ENCODE results near the gene TRIM41. TPM values are rescaled to one million over a fixed set of nuclear protein-coding genes. Genes with fewer than 3 reads are reported as not detected.
"Not testable (repeated sequence)": the region's sequence is repeated elsewhere in the genome, so short reads cannot be mapped to it uniquely, and the experiment has no call there.

The TRIM41 gene
- total and polyA plus RNA-seq, 12 donors: 13.3 to 56.2 (median 19.6) TPM

GRCh38 chr5:181271081-181271480 lies 48.0 kb downstream of the TRIM41 start:
- TF ChIP-seq, protein P1, sequence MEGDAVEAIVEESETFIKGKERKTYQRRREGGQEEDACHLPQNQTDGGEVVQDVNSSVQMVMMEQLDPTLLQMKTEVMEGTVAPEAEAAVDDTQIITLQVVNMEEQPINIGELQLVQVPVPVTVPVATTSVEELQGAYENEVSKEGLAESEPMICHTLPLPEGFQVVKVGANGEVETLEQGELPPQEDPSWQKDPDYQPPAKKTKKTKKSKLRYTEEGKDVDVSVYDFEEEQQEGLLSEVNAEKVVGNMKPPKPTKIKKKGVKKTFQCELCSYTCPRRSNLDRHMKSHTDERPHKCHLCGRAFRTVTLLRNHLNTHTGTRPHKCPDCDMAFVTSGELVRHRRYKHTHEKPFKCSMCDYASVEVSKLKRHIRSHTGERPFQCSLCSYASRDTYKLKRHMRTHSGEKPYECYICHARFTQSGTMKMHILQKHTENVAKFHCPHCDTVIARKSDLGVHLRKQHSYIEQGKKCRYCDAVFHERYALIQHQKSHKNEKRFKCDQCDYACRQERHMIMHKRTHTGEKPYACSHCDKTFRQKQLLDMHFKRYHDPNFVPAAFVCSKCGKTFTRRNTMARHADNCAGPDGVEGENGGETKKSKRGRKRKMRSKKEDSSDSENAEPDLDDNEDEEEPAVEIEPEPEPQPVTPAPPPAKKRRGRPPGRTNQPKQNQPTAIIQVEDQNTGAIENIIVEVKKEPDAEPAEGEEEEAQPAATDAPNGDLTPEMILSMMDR (IDR thresholded peaks at IDR 0.05): no peak
- no peak for TF ChIP-seq POLR2A (IDR thresholded peaks at IDR 0.05)
- no peak overlapping the region for H3K27ac ChIP-seq
- no peaks in the 10 kb centered on the region for H3K4me1 ChIP-seq (replicated peaks in 1 of 2)
- H3K27me3 ChIP-seq: no peaks in the 10 kb centered on the region
- no peaks in the 10 kb centered on the region for H3K9me3 ChIP-seq (replicated peaks in 1 of 3)
- H3K4me3 ChIP-seq: no peak overlapping the region
- H3K36me3 ChIP-seq (replicated peaks in 1 of 2): no peaks in the 10 kb centered on the region
- WGBS, 4 donors: 85 to 92% (median 92%) methylated on average over 2 to 3 of the region's 3 CpGs
- intact Hi-C loops (cut with DNase I): no loop called here
- no peak for DNase-seq

DNA sequence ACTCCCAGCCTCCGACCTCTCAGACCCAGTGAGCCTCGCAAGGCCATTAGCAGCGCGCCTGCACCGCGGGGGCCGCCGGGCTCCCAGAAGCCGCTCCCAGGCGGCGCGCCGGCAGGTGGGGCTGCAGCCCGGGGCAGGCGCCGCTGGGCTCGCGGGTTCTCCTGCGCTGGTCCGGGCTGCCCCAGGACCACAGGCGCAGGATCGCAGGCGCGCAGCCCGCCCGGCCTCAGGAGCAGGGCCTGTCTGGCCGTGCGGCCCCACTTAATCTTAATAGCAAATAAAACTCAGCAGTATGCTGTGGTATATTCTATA lies 50.3 kb downstream of the TRIM41 start:
- H3K36me3 ChIP-seq (replicated peaks in 1 of 2); H3K9me3 ChIP-seq (replicated peaks in 1 of 3); H3K27ac ChIP-seq; intact Hi-C loops (cut with DNase I); H3K4me1 ChIP-seq (replicated peaks in 1 of 2); H3K27me3 ChIP-seq: not testable (repeated sequence)
- peak overlapping the region in 1 of 4 donors; percentile 12 for H3K4me3 ChIP-seq
- 23 to 39% (median 29%) methylated on average over 3 to 28 of the region's 28 CpGs for WGBS, 4 donors
- DNase-seq: peak in 3 of 7 donors; percentile 28 to 38 (median 33)
- TF ChIP-seq, protein P1 (IDR thresholded peaks at IDR 0.05): peak in 2 of 6 experiments; percentile 30 to 44

GRCh38 chr5:181280251-181280762 lies 57.2 kb downstream of the TRIM41 start:
- 79 to 88% (median 81%) methylated on average over 7 of the region's 7 CpGs for WGBS, 4 donors
- no peaks in the 10 kb centered on the region for H3K36me3 ChIP-seq (replicated peaks in 1 of 2)
- intact Hi-C loops (cut with DNase I): no loop called here
- no peaks in the 10 kb centered on the region for H3K9me3 ChIP-seq (replicated peaks in 1 of 3)
- no peaks in the 10 kb centered on the region for H3K27me3 ChIP-seq
- no peaks in the 10 kb centered on the region for H3K4me1 ChIP-seq (replicated peaks in 1 of 2)
- H3K4me3 ChIP-seq: no peak overlapping the region
- no peak overlapping the region for H3K27ac ChIP-seq
- no peak for TF ChIP-seq POLR2A (IDR thresholded peaks at IDR 0.05)
- TF ChIP-seq, protein P1 (IDR thresholded peaks at IDR 0.05): no peak
- DNase-seq: no peak

DNA sequence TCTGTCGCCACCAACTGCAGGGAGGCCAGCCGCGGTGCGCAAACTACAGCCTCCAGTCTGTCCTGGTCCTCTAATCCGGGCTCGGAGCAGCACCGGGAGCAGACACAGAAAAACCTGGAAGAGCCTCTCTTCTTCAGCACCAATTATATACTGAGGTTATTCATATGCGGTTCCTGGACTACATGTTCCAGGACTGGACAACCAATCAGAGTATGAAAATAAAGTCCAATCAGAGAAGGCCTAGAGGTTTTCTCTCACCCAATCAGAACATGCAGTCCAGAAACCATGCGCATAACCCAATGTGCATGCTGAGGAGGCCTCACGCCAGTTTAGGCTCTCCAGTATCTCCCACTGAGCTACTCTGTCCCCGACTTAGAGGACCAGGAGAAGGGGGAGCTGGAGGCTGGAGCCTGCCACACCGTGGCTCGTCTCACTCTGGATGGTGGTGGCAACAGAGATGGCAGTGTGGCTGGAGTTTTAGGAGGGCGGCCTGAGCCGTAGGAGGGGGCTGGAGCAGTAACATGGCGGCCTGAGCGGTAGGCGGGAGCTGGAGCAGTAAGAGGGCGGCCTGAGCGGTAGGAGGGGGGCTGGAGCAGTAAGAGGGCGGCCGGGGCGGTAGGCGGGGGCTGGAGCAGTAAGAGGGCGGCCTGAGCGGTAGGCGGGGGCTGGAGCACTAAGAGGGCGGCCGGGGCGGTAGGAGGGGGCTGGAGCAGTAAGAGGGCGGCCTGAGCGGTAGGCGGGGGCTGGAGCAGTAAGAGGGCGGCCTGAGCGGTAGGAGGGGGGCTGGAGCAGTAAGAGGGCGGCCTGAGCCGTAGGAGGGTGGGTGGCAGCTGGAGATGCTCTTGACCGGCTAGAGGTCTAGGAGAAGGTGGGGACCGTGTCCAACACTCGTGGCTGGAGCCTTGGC lies 58.2 kb downstream of the TRIM41 start:
- no peaks in the 10 kb centered on the region for H3K27me3 ChIP-seq
- intact Hi-C loops (cut with DNase I): no loop called here
- TF ChIP-seq, protein P1 (IDR thresholded peaks at IDR 0.05): no peak
- TF ChIP-seq POLR2A (IDR thresholded peaks at IDR 0.05): no peak
- no peak for DNase-seq
- no peaks in the 10 kb centered on the region for H3K36me3 ChIP-seq (replicated peaks in 1 of 2)
- no peak overlapping the region for H3K4me3 ChIP-seq
- WGBS, 4 donors: 89 to 92% (median 90%) methylated on average over 33 to 40 of the region's 40 CpGs
- no peaks in the 10 kb centered on the region for H3K9me3 ChIP-seq (replicated peaks in 1 of 3)
- no peaks in the 10 kb centered on the region for H3K4me1 ChIP-seq (replicated peaks in 1 of 2)
- H3K27ac ChIP-seq: no peak overlapping the region

Data from adrenal gland (tissue), 12 donors.